Gastrocnemius medialis (tissue), 4 donors: Measurements from ENCODE around the gene AARS2. TPM values are rescaled to one million over a fixed set of nuclear protein-coding genes. Genes with fewer than 3 reads are reported as not detected.

Source experiments
- ATAC-seq, 2 donors: fragments of 150-250 bp; one replicate each; pipeline ENCODE4 v1.9.1; 2016
- DNase-seq, 2 donors: peaks; one replicate each; pipeline ENCODE4 v3.0.0-alpha.2; 2019
- H3K27ac ChIP-seq, 4 donors: fragments of 200-600 bp; sonication (generic); 1 replicate in 1 of 4; 2 replicates in 3 of 4; pipeline ENCODE4 v1.5.1; 2016 to 2018; ENCODE audit warnings: mild to moderate bottlenecking in 2 of 4, moderate library complexity in 1 of 4
- H3K27me3 ChIP-seq, 3 donors: fragments of 200-600 bp; sonication (generic) in 2 of 3; 1 replicate in 1 of 3; 2 replicates in 2 of 3; pipeline versions ENCODE4 v1.5.1 to v1.6.0; 2016 to 2019; ENCODE audit warnings: mild to moderate bottlenecking in 1 of 3, moderate library complexity in 1 of 3
- H3K36me3 ChIP-seq, 2 donors: fragments of 200-600 bp; sonication (generic) in 1 of 2; one replicate each; pipeline ENCODE4 v1.5.1; 2017 to 2018
- H3K4me1 ChIP-seq, 2 donors: fragments of 200-600 bp; sonication (generic) in 1 of 2; one replicate each; pipeline ENCODE4 v1.5.1; 2016 to 2017; ENCODE audit warnings: mild to moderate bottlenecking in 2 of 2
- H3K4me3 ChIP-seq, 4 donors: fragments of 200-600 bp; sonication (generic) in 3 of 4; 1 replicate in 1 of 4; 2 replicates in 3 of 4; pipeline ENCODE4 v1.5.1; 2016 to 2019; ENCODE audit warnings: mild to moderate bottlenecking in 2 of 4
- H3K9me3 ChIP-seq, 3 donors: fragments of 200-600 bp; sonication (generic) in 2 of 3; 1 replicate in 1 of 3; 2 replicates in 2 of 3; pipeline ENCODE4 v1.5.1; 2016 to 2019
- CTCF ChIP-seq, 5 experiments: fragments of 450-650 bp in 3 of 5; fragments of 200-600 bp in 2 of 5; sonication (generic) in 2 of 5; IDR thresholded peaks in 4 of 5; conservative IDR thresholded peaks in 1 of 5; 1 replicate in 4 of 5; 2 replicates in 1 of 5; pipeline ENCODE4 v1.5.1; 2016 to 2019; ENCODE audit warnings: antibody characterized with exemption in 5 of 5, mild to moderate bottlenecking in 3 of 5, moderate library complexity in 3 of 5
- POLR2A ChIP-seq, 2 donors: fragments of 450-650 bp; IDR thresholded peaks; one replicate each; pipeline ENCODE4 v1.6.1; 2017; ENCODE audit warnings: antibody characterized with exemption in 2 of 2, mild to moderate bottlenecking in 2 of 2, moderate library complexity in 2 of 2
- in situ Hi-C, 4 donors: fragments of 200-750 bp; cut with MboI; loops; one replicate each; pipeline versions ENCODE4 v1.15.0 to v1.8.0; 2017; ENCODE audit warnings: low sequenced_read_pairs in 4 of 4
- intact Hi-C: fragments of 100-400 bp; cut with DNase I; formaldehyde crosslinking; loops from one replicate; pipeline ENCODE4 v1.15.1; 2023; ENCODE audit warnings: low total_unique reads
- total RNA-seq, 4 donors: library from RNA; depleted of rRNA; stranded (reverse); fragments of >200 nt; gene quantifications; one replicate each; pipeline versions ENCODE4 v1.1.0 to v1.2.3, GENCODE V29; 2016

The AARS2 gene
- total RNA-seq, 4 donors from 2014 or later = 3.9 to 6.3 (median 4.5) TPM

GRCh38 chr6:44298055-44298803 lies 14.9 kb downstream of the AARS2 start:
- H3K9me3 ChIP-seq = no peaks in the 10 kb centered on the region
- intact Hi-C loops = no loop called here
- H3K27me3 ChIP-seq = peaks cover 19 to 30% (median 22%) of the 10 kb centered on the region in 3 donors
- H3K4me3 ChIP-seq = peak overlapping the region in 3 of 4 donors; percentile 57 to 60 (median 59)
- no peak overlapping the region for H3K27ac ChIP-seq
- peaks cover 13 to 15% of the 10 kb centered on the region in 2 donors for H3K4me1 ChIP-seq
- no peak for TF ChIP-seq POLR2A (IDR thresholded peaks at IDR 0.05)
- no peak for TF ChIP-seq CTCF (IDR thresholded peaks at IDR 0.05 in 4 of 5, conservative IDR thresholded peaks at IDR 0.05 in 1 of 5)
- DNase-seq (no peak), ATAC-seq (no peak)
- in situ Hi-C loops = no loop called here
- H3K36me3 ChIP-seq = peaks cover 0 to 29% of the 10 kb centered on the region in 2 donors

GRCh38 chr6:44297063-44298038 lies 15.8 kb downstream of the AARS2 start:
- in situ Hi-C loops (no loop called here), intact Hi-C loops (no loop called here)
- Histone ChIP-seq H3K27ac (no peak overlapping the region), H3K27me3 (peaks cover 22 to 30% (median 23%) of the 10 kb centered on the region in 3 donors), H3K4me1 (peaks cover 13 to 15% of the 10 kb centered on the region in 2 donors), H3K4me3 (peak overlapping the region; percentile 57 to 64 (median 60)), H3K36me3 (peaks cover 0 to 20% of the 10 kb centered on the region in 2 donors), H3K9me3 (no peaks in the 10 kb centered on the region)
- ATAC-seq (peak; percentile 20 to 45), DNase-seq (no peak)
- TF ChIP-seq CTCF (IDR thresholded peaks at IDR 0.05 in 4 of 5, conservative IDR thresholded peaks at IDR 0.05 in 1 of 5) (no peak), POLR2A (IDR thresholded peaks at IDR 0.05) (no peak)

- H3K9me3 ChIP-seq = no peaks in the 10 kb centered on the region
- H3K4me3 ChIP-seq = no peak overlapping the region
- H3K27ac ChIP-seq = no peak overlapping the region
- H3K27me3 ChIP-seq = peaks cover 28 to 42% (median 38%) of the 10 kb centered on the region in 3 donors
- in situ Hi-C loops (no loop called here), intact Hi-C loops (no loop called here)
- no peak for DNase-seq
- peak; percentile 22 to 54 for ATAC-seq
- H3K36me3 ChIP-seq = no peaks in the 10 kb centered on the region
- peaks cover 13 to 15% of the 10 kb centered on the region in 2 donors for H3K4me1 ChIP-seq
- TF ChIP-seq POLR2A (IDR thresholded peaks at IDR 0.05) (no peak), CTCF (IDR thresholded peaks at IDR 0.05 in 4 of 5, conservative IDR thresholded peaks at IDR 0.05 in 1 of 5) (no peak)
Observed at GRCh38 chr6:44294832-44295791, 18.0 kb downstream of the AARS2 start.
